T-cell (primary cell): ENCODE data around the gene BCAS4. TPM values are rescaled to one million over a fixed set of nuclear protein-coding genes. Genes with fewer than 3 reads are reported as not detected.
"Not testable (repeated sequence)": the region's sequence is repeated elsewhere in the genome, so short reads cannot be mapped to it uniquely, and the experiment has no call there.

ENCODE experiments used
- ATAC-seq, 4 experiments: fragments of 200-7000 bp in 3 of 4; fragments of 150-1000 bp in 1 of 4; cut with Tn5 transposase; replicated peaks in 1 of 4; 1 replicate in 3 of 4; 2 replicates in 1 of 4; pipeline ENCODE4 v1.10.0; 2021; ENCODE audit warnings: moderate library complexity in 3 of 4, mild to moderate bottlenecking in 2 of 4, moderate number of reproducible peaks in 1 of 4
- CTCF ChIA-PET, 2 donors: fragments of 300-600 bp; sonication (Branson Sonifier 250); formaldehyde crosslinking; loops; one replicate each; lab custom pipeline; 2022; ENCODE audit warnings: antibody characterized with exemption in 2 of 2; lab: Charles Lee
- POLR2A ChIA-PET, 2 donors: fragments of 300-600 bp; sonication (Branson Sonifier 250); formaldehyde crosslinking; loops; one replicate each; lab custom pipeline; 2022; ENCODE audit warnings: antibody characterized with exemption in 2 of 2; lab: Charles Lee
- DNase-seq, 35 experiments: peaks; one replicate each; pipeline versions ENCODE4 v3.0.0 to v3.0.0-alpha.2; 2013 to 2023
- H3K27ac ChIP-seq: one replicate; pipeline ENCODE4 v1.5.1; 2013; ENCODE audit warnings: low read length
- H3K27me3 ChIP-seq, 2 experiments: replicated peaks in 1 of 2; 1 replicate in 1 of 2; 2 replicates in 1 of 2; pipeline versions ENCODE4 v1.6.1 to v1.7.0; 2013; ENCODE audit warnings: low read length in 1 of 2, mixed read lengths in 1 of 2; ENCODE audit not compliant: control insufficient read depth in 2 of 2, insufficient read depth in 2 of 2; ENCODE audit errors: extremely low read depth in 1 of 2
- H3K36me3 ChIP-seq, 2 donors: 1 replicate in 1 of 2; 2 replicates in 1 of 2; pipeline versions ENCODE4 v1.6.1 to v1.7.0; 2013; ENCODE audit warnings: low read length in 1 of 2; ENCODE audit not compliant: control insufficient read depth in 2 of 2, insufficient read depth in 1 of 2; ENCODE audit errors: extremely low read depth in 1 of 2
- H3K4me1 ChIP-seq, 2 experiments: 1 replicate in 1 of 2; 2 replicates in 1 of 2; pipeline versions ENCODE4 v1.6.1 to v1.7.0; 2013; ENCODE audit warnings: low read length in 2 of 2, mixed read lengths in 1 of 2; ENCODE audit not compliant: insufficient read depth in 2 of 2, control insufficient read depth in 1 of 2; ENCODE audit errors: extremely low read depth in 1 of 2
- H3K4me3 ChIP-seq, 2 donors: 1 replicate in 1 of 2; 2 replicates in 1 of 2; pipeline versions ENCODE4 v1.5.1 to v1.7.0; 2013; ENCODE audit warnings: mild to moderate bottlenecking in 2 of 2, low read length in 1 of 2, moderate library complexity in 1 of 2; ENCODE audit not compliant: control insufficient read depth in 1 of 2; ENCODE audit errors: extremely low read depth in 1 of 2
- H3K9me3 ChIP-seq: 2 replicates; pipeline ENCODE4 v1.7.0; 2013
- H3K27ac Mint-ChIP-seq, 2 donors: one replicate each; pipeline ENCODE4 v1.8.0; 2020 to 2021; ENCODE audit warnings: mild to moderate bottlenecking in 2 of 2, mixed read lengths in 2 of 2
- H3K27me3 Mint-ChIP-seq, 2 donors: one replicate each; pipeline ENCODE4 v1.8.0; 2021 to 2022; ENCODE audit warnings: mixed read lengths in 2 of 2
- H3K36me3 Mint-ChIP-seq: one replicate; pipeline ENCODE4 v1.8.0; 2021; ENCODE audit warnings: mixed read lengths
- H3K4me1 Mint-ChIP-seq, 3 donors: one replicate each; pipeline ENCODE4 v1.8.0; 2020 to 2022; ENCODE audit warnings: mixed read lengths in 3 of 3, mild to moderate bottlenecking in 1 of 3
- H3K4me3 Mint-ChIP-seq, 3 donors: one replicate each; pipeline ENCODE4 v1.8.0; 2020 to 2022; ENCODE audit warnings: mild to moderate bottlenecking in 3 of 3, mixed read lengths in 3 of 3, moderate library complexity in 3 of 3
- H3K9me3 Mint-ChIP-seq, 3 donors: one replicate each; pipeline ENCODE4 v1.8.0; 2020 to 2022; ENCODE audit warnings: mixed read lengths in 3 of 3
- WGBS: methylation state at CpG from one replicate; pipeline ENCODE4 v1.1.5; 2013; ENCODE audit warnings: missing lambda C conversion rate; ENCODE audit not compliant: insufficient coverage; 5-methylcytosine and 5-hydroxymethylcytosine counted together
- total RNA-seq, 35 experiments: library from RNA in 6 of 35; stranded (reverse) in 6 of 35; fragments of 120-200 nt in 1 of 35; gene quantifications; one replicate each; pipeline versions ENCODE4 v1.2.1 to v1.2.4 and lab custom pipeline; 2013 to 2026

Gene BCAS4
- total RNA-seq, 5 donors from 2014 or later (not counting 1 experiment from before 2014, with no cell fraction given): 26.3 to 49.8 (median 31.3) TPM

DNA sequence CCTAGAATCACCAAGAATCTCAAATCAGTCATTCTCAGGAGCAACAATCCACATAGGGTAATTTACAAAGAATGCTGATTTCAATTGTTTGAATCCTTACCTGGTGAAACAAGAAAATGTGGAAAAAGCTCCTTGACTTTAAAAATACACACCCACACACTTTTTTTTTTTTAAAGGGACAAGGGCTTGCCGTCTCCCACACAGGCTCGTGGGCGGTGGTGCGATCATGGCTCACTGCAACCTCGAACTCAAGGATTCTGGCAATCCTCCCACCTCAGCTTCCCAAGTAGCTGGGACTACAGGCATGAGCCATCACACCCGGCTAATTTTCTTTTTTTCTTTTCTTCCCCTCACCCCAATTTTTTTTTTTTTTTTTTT lies 32.8 kb upstream of the BCAS4 start:
- no peaks in the 10 kb centered on the region for H3K36me3 Mint-ChIP-seq
- Histone ChIP-seq H3K4me3 (no peak overlapping the region), H3K4me1 (no peaks in the 10 kb centered on the region), H3K27ac (no peak overlapping the region), H3K9me3 (no peaks in the 10 kb centered on the region), H3K27me3 (peaks cover 0 to 16% of the 10 kb centered on the region in 2 experiments), H3K36me3 (no peaks in the 10 kb centered on the region)
- 81% methylated on average over 4 of the region's 6 CpGs for WGBS
- H3K4me3 Mint-ChIP-seq: no peak overlapping the region
- no peak for ATAC-seq
- no peak for DNase-seq
- no peaks in the 10 kb centered on the region for H3K4me1 Mint-ChIP-seq
- ChIA-PET CTCF (interaction anchor here in 1 of 2 donors (0.7 kb wide), 1 partner anchor 17 kb away, joined by 5 read pairs; no protein-coding TSS in a partner anchor), POLR2A (no interaction called here)
- no peaks in the 10 kb centered on the region for H3K27me3 Mint-ChIP-seq
- no peaks in the 10 kb centered on the region for H3K9me3 Mint-ChIP-seq
- no peak overlapping the region for H3K27ac Mint-ChIP-seq

- Mint-ChIP-seq H3K9me3 (no peaks in the 10 kb centered on the region), H3K4me3 (no peak overlapping the region), H3K36me3 (no peaks in the 10 kb centered on the region), H3K4me1 (no peaks in the 10 kb centered on the region), H3K27ac (no peak overlapping the region), H3K27me3 (peaks cover 3 to 5% of the 10 kb centered on the region in 2 donors)
- CTCF ChIA-PET: interaction anchor here in 1 of 2 donors (0.7 kb wide), 1 partner anchor 17 kb away, joined by 5 read pairs; no protein-coding TSS in a partner anchor
- POLR2A ChIA-PET: no interaction called here
- no peak for ATAC-seq
- Histone ChIP-seq H3K27ac (no peak overlapping the region), H3K36me3 (no peaks in the 10 kb centered on the region), H3K4me1 (no peaks in the 10 kb centered on the region), H3K9me3 (no peaks in the 10 kb centered on the region), H3K27me3 (peaks cover 0 to 17% of the 10 kb centered on the region in 2 experiments), H3K4me3 (no peak overlapping the region)
- WGBS: 93% methylated on average over 6 of the region's 12 CpGs
- no peak for DNase-seq
Measured at GRCh38 chr20:50762435-50763220, 32.2 kb upstream of the BCAS4 start.

DNA sequence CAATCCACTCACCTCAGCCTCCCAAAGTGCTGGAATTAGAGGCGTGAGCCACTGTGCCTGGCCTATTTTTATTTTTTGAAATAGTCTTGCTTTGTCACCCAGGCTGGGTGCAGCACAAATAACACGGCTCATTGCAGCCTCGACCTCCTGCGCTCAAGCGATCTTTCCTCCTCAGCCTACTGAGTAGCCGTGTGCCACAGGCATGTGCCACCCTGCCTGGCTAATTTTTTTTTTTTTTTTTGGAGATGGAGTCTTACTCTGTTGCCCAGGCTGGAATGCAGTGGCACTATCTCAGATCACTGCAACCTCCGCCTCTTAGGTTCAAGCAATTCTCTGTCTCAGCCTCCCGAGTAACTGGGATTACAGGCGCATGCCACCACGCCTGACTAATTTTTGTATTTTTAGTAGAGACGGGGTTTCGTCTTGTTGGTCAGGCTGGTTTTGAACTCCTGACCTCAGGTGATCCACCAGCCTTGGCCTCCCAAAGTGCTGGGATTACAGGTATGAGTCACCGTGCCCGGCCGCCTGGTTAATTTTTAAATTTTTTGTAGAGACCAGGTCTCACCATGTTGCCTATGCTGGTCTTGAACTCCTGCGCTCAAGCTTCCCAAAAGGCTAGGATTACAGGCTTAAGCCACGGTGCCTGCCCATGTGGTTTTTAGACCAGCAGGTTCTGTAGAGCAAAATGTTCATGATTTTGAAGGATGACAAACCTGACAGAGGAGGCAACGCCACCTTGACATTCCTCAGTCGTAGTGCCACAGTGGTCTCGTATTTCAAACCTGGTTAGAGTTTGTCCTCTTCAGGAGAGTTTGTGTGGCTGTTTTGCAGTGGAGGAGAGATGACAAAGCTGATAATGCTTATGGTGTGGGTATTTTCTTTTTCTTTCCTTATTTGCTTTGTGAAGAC lies 31.1 kb upstream of the BCAS4 start:
- ATAC-seq, CTCF ChIA-PET, POLR2A ChIA-PET: not testable (repeated sequence)

DNA sequence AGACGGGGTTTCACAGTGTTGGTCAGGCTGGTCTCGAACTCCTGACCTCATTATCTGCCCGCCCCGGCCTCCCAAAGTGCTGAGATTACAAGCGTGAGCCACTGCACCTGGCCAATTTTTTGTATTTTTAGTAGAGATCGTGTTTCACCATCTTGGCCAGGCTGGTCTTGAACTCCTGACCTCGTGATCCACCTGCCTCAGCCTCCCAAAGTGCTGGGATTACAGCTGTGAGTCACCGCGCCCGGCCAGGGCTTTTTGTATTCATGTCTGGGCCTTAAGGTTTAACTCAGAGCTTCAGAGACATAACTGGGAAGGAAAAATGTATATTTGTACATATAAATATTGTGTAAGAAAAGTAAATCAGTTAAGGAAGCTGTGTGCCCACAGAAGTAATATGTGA lies 29.6 kb upstream of the BCAS4 start:
- WGBS: 86% methylated on average over 8 of the region's 10 CpGs

More for the DNA sequence above, 31.1 kb upstream of the BCAS4 start:
- not testable (repeated sequence) for H3K27ac ChIP-seq, H3K27me3 Mint-ChIP-seq, DNase-seq, H3K4me3 ChIP-seq, H3K36me3 ChIP-seq, H3K9me3 ChIP-seq, H3K4me3 Mint-ChIP-seq, H3K4me1 Mint-ChIP-seq, H3K9me3 Mint-ChIP-seq, H3K36me3 Mint-ChIP-seq, H3K4me1 ChIP-seq, H3K27ac Mint-ChIP-seq
- H3K27me3 ChIP-seq: peaks cover 0 to 20% of the 10 kb centered on the region in 2 experiments
- 94% methylated on average over 16 of the region's 20 CpGs for WGBS

GRCh38 chr20:50765674-50766073 lies 29.2 kb upstream of the BCAS4 start:
- CTCF ChIA-PET: no interaction called here
- WGBS: no CpG with 5 or more reads among the region's 3 CpGs

More for the DNA sequence above, 29.6 kb upstream of the BCAS4 start:
- H3K27ac ChIP-seq, H3K4me3 Mint-ChIP-seq, ATAC-seq, H3K4me1 Mint-ChIP-seq, H3K27ac Mint-ChIP-seq, H3K4me1 ChIP-seq, H3K9me3 Mint-ChIP-seq, H3K36me3 ChIP-seq, H3K27me3 Mint-ChIP-seq, H3K4me3 ChIP-seq, H3K9me3 ChIP-seq, DNase-seq, H3K36me3 Mint-ChIP-seq: not testable (repeated sequence)
- ChIA-PET POLR2A (interaction anchor here in 1 of 2 donors (0.5 kb wide), 1 partner anchor 142 kb away, joined by 4 read pairs; no protein-coding TSS in a partner anchor), CTCF (interaction anchor here in 1 of 2 donors (0.6 kb wide), 1 partner anchor 45 kb away, joined by 7 read pairs; no protein-coding TSS in a partner anchor)
- H3K27me3 ChIP-seq: peaks cover 0 to 20% of the 10 kb centered on the region in 2 experiments

More at GRCh38 chr20:50765674-50766073, 29.2 kb upstream of the BCAS4 start:
- Mint-ChIP-seq H3K36me3 (no peaks in the 10 kb centered on the region), H3K4me3 (no peak overlapping the region), H3K4me1 (no peaks in the 10 kb centered on the region), H3K27me3 (peaks cover 5 to 7% of the 10 kb centered on the region in 2 donors), H3K27ac (no peak overlapping the region), H3K9me3 (no peaks in the 10 kb centered on the region)
- POLR2A ChIA-PET: interaction anchor here in 1 of 2 donors (0.5 kb wide), 1 partner anchor 142 kb away, joined by 4 read pairs; no protein-coding TSS in a partner anchor
- Histone ChIP-seq H3K4me1 (no peaks in the 10 kb centered on the region), H3K27ac (no peak overlapping the region), H3K9me3 (no peaks in the 10 kb centered on the region), H3K36me3 (no peaks in the 10 kb centered on the region), H3K4me3 (no peak overlapping the region), H3K27me3 (peaks cover 0 to 20% of the 10 kb centered on the region in 2 experiments)
- DNase-seq: no peak
- no peak for ATAC-seq
